GM12878 (cell line): ENCODE data around the gene RBM18.

Experiments
- E2F8 ChIP-seq: fragments of 450-650 bp; IDR thresholded peaks from 2 replicates; pipeline ENCODE4 v1.6.1; 2018; ENCODE audit warnings: mild to moderate bottlenecking, low read depth, moderate library complexity; ENCODE audit not compliant: partially characterized antibody
- HDAC2 ChIP-seq: fragments of 200-600 bp; sonication (generic); IDR thresholded peaks from 2 replicates; pipeline ENCODE4 v1.6.1; 2017
- MTA3 ChIP-seq: IDR thresholded peaks from 2 replicates; pipeline ENCODE4 v1.6.1; 2012; ENCODE audit warnings: low read length, inconsistent platforms, borderline replicate concordance
- NR2C2 ChIP-seq: IDR thresholded peaks from 2 replicates; pipeline ENCODE4 v1.6.1; 2011; ENCODE audit warnings: borderline replicate concordance, low read depth; ENCODE audit not compliant: control insufficient read depth, insufficient read length
- PAX5 ChIP-seq: IDR thresholded peaks from 2 replicates; pipeline ENCODE4 v1.6.1; 2011; ENCODE audit warnings: low read depth, low read length, borderline replicate concordance
- POLR2A ChIP-seq: IDR thresholded peaks from 2 replicates; pipeline ENCODE4 v1.6.1; 2011; ENCODE audit warnings: low read depth, mild to moderate bottlenecking, low read length
- POLR2AphosphoS5 ChIP-seq: IDR thresholded peaks from 2 replicates; pipeline ENCODE4 v1.6.1; 2011; ENCODE audit warnings: mild to moderate bottlenecking, low read length, inconsistent platforms
- SPI1 ChIP-seq: IDR thresholded peaks from 2 replicates; pipeline ENCODE4 v1.6.1; 2011; ENCODE audit warnings: low read depth, mild to moderate bottlenecking, low read length, moderate library complexity, borderline replicate concordance; ENCODE audit not compliant: insufficient read depth
- SRF ChIP-seq, 2 experiments: IDR thresholded peaks; 2 replicates each; pipeline ENCODE4 v1.6.1; 2011; ENCODE audit warnings: low read depth in 2 of 2, low read length in 2 of 2, mild to moderate bottlenecking in 1 of 2, moderate library complexity in 1 of 2
- ZZZ3 ChIP-seq: IDR thresholded peaks from 2 replicates; pipeline ENCODE4 v1.6.1; 2011; ENCODE audit warnings: low read depth; ENCODE audit not compliant: control insufficient read depth, insufficient read length
- TF ChIP-seq, protein P1 (sequence below): IDR thresholded peaks from 2 replicates; pipeline ENCODE4 v1.6.1; 2012; ENCODE audit warnings: low read depth, low read length, improper control_type of control experiment
- TF ChIP-seq, protein P2 (sequence below), 3 experiments: IDR thresholded peaks in 2 of 3; conservative IDR thresholded peaks in 1 of 3; 2 replicates each; pipeline ENCODE4 v1.5.1; 2011; ENCODE audit warnings: low read depth in 3 of 3, low read length in 3 of 3, mild to moderate bottlenecking in 3 of 3, control low read depth in 2 of 3, moderate library complexity in 2 of 3, inconsistent platforms in 1 of 3, mixed read lengths in 1 of 3; ENCODE audit not compliant: control insufficient read depth in 2 of 3, insufficient read depth in 1 of 3; ENCODE audit errors: extremely low read depth in 1 of 3

DNA sequence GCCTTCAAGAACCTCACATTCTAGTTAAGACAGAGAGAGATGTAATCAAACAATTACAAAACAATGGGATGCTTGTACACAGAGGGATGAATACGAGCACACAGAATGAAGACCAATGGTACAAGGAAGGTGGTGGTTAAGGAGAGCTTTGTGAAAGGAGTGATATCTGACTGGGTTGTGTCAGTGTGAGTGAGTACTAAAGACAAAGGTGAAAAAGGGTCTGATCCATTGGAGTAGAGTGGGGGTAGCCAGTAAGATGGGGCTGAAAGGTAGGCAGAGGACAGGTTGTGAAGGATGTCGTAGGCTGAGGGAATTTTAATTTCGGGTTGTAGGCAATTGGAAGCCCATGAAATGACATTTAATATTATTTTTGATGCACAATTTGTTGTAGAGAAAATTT is 9.9 kb downstream of the RBM18 start:
- TF ChIP-seq E2F8 (no peak), NR2C2 (no peak), MTA3 (no peak), SPI1 (no peak), ZZZ3 (no peak), POLR2AphosphoS5 (no peak), POLR2A (no peak), SRF (IDR thresholded peaks at IDR 0.05; ENCODE audit: low read depth in 2 of 2, low read length in 2 of 2) (no peak), HDAC2 (no peak), PAX5 (no peak)
- TF ChIP-seq, protein P1, sequence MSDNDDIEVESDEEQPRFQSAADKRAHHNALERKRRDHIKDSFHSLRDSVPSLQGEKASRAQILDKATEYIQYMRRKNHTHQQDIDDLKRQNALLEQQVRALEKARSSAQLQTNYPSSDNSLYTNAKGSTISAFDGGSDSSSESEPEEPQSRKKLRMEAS = no peak
- TF ChIP-seq, protein P2, sequence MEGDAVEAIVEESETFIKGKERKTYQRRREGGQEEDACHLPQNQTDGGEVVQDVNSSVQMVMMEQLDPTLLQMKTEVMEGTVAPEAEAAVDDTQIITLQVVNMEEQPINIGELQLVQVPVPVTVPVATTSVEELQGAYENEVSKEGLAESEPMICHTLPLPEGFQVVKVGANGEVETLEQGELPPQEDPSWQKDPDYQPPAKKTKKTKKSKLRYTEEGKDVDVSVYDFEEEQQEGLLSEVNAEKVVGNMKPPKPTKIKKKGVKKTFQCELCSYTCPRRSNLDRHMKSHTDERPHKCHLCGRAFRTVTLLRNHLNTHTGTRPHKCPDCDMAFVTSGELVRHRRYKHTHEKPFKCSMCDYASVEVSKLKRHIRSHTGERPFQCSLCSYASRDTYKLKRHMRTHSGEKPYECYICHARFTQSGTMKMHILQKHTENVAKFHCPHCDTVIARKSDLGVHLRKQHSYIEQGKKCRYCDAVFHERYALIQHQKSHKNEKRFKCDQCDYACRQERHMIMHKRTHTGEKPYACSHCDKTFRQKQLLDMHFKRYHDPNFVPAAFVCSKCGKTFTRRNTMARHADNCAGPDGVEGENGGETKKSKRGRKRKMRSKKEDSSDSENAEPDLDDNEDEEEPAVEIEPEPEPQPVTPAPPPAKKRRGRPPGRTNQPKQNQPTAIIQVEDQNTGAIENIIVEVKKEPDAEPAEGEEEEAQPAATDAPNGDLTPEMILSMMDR (IDR thresholded peaks at IDR 0.05 in 2 of 3, conservative IDR thresholded peaks at IDR 0.05 in 1 of 3; ENCODE audit: control insufficient read depth in 2 of 3, extremely low read depth in 1 of 3, insufficient read depth in 1 of 3, low read depth in 3 of 3, low read length in 3 of 3) = no peak
